Muscle of leg (tissue), 11 donors: ENCODE measurements around the gene SOBP. TPM values are rescaled to one million over a fixed set of nuclear protein-coding genes. Genes with fewer than 3 reads are reported as not detected.

Experiments used
- DNase-seq: peaks from one replicate; pipeline ENCODE4 v3.0.0; 2013
- H3K27ac ChIP-seq: one replicate; pipeline ENCODE4 v1.5.1; 2013; ENCODE audit warnings: mild to moderate bottlenecking, low read length, control low read depth
- H3K27me3 ChIP-seq: one replicate; pipeline ENCODE4 v1.6.1; 2013; ENCODE audit warnings: low read length; ENCODE audit not compliant: control insufficient read depth, insufficient read depth
- H3K36me3 ChIP-seq: one replicate; pipeline ENCODE4 v1.6.1; 2013; ENCODE audit warnings: low read length; ENCODE audit not compliant: control insufficient read depth, insufficient read depth
- H3K4me1 ChIP-seq: one replicate; pipeline ENCODE4 v1.6.1; 2013; ENCODE audit warnings: low read length; ENCODE audit not compliant: control insufficient read depth, insufficient read depth
- H3K4me3 ChIP-seq: one replicate; pipeline ENCODE4 v1.5.1; 2013; ENCODE audit warnings: low read length, control low read depth
- H3K9me3 ChIP-seq: replicated peaks from 2 replicates; pipeline ENCODE4 v1.6.1; 2013; ENCODE audit warnings: low read depth, low read length; ENCODE audit not compliant: control insufficient read depth
- WGBS: methylation state at CpG from one replicate; pipeline ENCODE4 v1.1.5; 2013; ENCODE audit warnings: missing lambda C conversion rate; ENCODE audit not compliant: insufficient coverage; 5-methylcytosine and 5-hydroxymethylcytosine counted together
- polyA plus RNA-seq, 8 donors: library from polyadenylated mRNA; unstranded; fragments of 120-200 nt; gene quantifications; one replicate each; pipeline versions ENCODE4 v1.2.1 to v1.2.3, GENCODE V29; 2013; ENCODE audit warnings: inconsistent platforms in 1 of 8, low replicate concordance in 1 of 8; ENCODE audit not compliant: insufficient read length in 8 of 8, insufficient read depth in 1 of 8
- total RNA-seq: library from RNA; stranded (reverse); fragments of 120-200 nt; gene quantifications from one replicate; pipeline ENCODE4 v1.2.4, GENCODE V29; 2013

The SOBP gene
- total and polyA plus RNA-seq, 9 donors: 13.6 to 17.6 (median 16.2) TPM

DNA sequence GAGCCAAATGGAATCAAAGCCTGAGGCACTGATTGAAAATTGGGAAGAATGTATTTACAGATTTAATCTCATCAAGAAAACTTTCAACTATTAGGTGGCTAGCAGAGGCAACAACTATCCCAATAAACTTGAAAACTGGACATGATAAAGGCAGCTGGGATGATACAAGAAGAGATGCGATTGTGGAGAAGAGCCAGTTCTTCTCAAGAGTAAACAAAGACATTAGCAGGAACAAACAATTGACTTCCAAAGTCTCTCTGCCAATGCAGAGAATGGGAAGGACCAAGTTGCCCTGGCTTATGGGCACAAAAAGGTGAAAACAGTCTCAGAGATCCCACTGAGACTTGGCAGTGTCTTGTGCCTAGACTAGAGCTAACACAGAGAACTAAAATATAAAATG is 132.4 kb downstream of the SOBP start:
- H3K9me3 ChIP-seq: no peaks in the 10 kb centered on the region
- H3K27me3 ChIP-seq: no peaks in the 10 kb centered on the region
- no peak overlapping the region for H3K27ac ChIP-seq
- WGBS: no CpG with 5 or more reads among the region's 1 CpG
- DNase-seq: no peak
- H3K36me3 ChIP-seq: peaks cover 5% of the 10 kb centered on the region
- H3K4me3 ChIP-seq: no peak overlapping the region
- H3K4me1 ChIP-seq: peaks cover 18% of the 10 kb centered on the region

DNA sequence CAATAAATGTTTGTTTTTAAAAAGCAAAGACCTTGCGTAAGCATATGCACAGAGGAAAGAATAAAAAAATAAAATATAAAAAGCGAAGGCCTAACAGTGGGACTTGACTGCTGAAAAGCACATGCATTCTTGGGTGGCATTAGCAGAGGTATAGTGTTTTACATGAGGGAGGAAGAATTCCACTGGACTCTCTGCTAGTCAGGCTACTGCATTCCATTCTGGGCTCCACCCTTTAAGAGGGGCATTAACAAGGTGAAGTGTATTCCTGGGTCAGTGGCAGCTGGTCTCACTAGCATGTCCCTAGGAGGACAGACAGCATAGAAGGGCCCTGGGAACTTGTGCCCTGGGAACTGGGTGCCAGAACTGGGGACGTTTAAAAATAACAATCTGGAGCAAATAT is 134.1 kb downstream of the SOBP start:
- no peaks in the 10 kb centered on the region for H3K9me3 ChIP-seq
- H3K4me3 ChIP-seq: no peak overlapping the region
- H3K27me3 ChIP-seq: no peaks in the 10 kb centered on the region
- 100% methylated on average over 2 of the region's 3 CpGs for WGBS
- peaks cover 18% of the 10 kb centered on the region for H3K4me1 ChIP-seq
- peaks cover 5% of the 10 kb centered on the region for H3K36me3 ChIP-seq
- DNase-seq: no peak
- no peak overlapping the region for H3K27ac ChIP-seq

DNA sequence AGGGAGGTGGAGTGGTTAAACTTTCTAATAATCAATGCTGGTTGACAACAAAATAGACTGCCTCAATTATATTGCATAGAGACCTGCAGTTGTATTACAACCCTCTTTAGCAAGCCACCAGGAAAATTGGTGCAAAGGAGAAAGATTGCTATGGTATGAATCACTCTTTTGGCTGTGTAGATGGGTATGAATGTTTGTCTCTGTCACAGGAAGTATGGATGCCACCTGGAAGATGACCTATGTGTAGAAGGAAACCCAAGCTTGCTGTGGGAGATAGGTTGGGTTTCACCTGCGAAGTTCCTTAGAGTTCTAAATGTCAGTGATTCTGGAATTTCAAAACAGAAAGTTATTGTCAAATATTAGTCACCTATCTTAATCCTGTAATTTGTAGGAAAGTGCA is 134.6 kb downstream of the SOBP start:
- no peak overlapping the region for H3K27ac ChIP-seq
- H3K27me3 ChIP-seq: no peaks in the 10 kb centered on the region
- WGBS: no CpG with 5 or more reads among the region's 1 CpG
- no peaks in the 10 kb centered on the region for H3K9me3 ChIP-seq
- H3K4me1 ChIP-seq: peaks cover 21% of the 10 kb centered on the region
- peaks cover 5% of the 10 kb centered on the region for H3K36me3 ChIP-seq
- no peak for DNase-seq
- no peak overlapping the region for H3K4me3 ChIP-seq

- Histone ChIP-seq H3K4me3 (no peak overlapping the region), H3K9me3 (no peaks in the 10 kb centered on the region), H3K27ac (no peak overlapping the region), H3K36me3 (peaks cover 5% of the 10 kb centered on the region), H3K27me3 (no peaks in the 10 kb centered on the region), H3K4me1 (peaks cover 18% of the 10 kb centered on the region)
- no CpG with 5 or more reads among the region's 1 CpG for WGBS
- peak; percentile 60 for DNase-seq
Observed at GRCh38 chr6:107625264-107625663, 135.3 kb downstream of the SOBP start.

- H3K27ac ChIP-seq: no peak overlapping the region
- no peak overlapping the region for H3K4me3 ChIP-seq
- 27% methylated on average over 2 of the region's 5 CpGs for WGBS
- H3K4me1 ChIP-seq: peaks cover 16% of the 10 kb centered on the region
- no peak for DNase-seq
- H3K36me3 ChIP-seq: peaks cover 5% of the 10 kb centered on the region
- no peaks in the 10 kb centered on the region for H3K27me3 ChIP-seq
- no peaks in the 10 kb centered on the region for H3K9me3 ChIP-seq
Observed at GRCh38 chr6:107626645-107627044, 136.7 kb downstream of the SOBP start.

DNA sequence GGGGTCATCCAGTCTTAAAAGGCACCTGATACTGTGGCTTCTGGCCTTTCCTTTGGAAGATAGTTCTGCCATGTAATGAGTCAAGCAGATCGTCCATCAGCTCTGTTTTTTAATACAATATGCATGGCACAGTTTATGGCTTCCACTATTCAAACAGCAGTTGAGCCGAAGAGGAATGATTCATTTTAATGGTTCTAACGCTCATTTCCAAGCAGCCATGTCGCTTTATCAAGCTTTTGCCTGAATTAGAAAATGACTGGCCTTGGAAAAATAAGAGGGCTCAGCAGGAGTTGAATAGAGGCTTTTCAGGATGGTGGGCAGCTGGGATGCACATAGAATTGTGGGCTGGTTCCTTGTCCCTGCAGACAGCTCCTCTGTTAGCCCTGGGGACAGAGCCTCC is 138.1 kb downstream of the SOBP start:
- DNase-seq: no peak
- Histone ChIP-seq H3K36me3 (no peaks in the 10 kb centered on the region), H3K4me1 (peaks cover 16% of the 10 kb centered on the region), H3K27ac (no peak overlapping the region), H3K4me3 (no peak overlapping the region), H3K27me3 (no peaks in the 10 kb centered on the region), H3K9me3 (no peaks in the 10 kb centered on the region)
- 73% methylated on average over 4 of the region's 4 CpGs for WGBS

DNA sequence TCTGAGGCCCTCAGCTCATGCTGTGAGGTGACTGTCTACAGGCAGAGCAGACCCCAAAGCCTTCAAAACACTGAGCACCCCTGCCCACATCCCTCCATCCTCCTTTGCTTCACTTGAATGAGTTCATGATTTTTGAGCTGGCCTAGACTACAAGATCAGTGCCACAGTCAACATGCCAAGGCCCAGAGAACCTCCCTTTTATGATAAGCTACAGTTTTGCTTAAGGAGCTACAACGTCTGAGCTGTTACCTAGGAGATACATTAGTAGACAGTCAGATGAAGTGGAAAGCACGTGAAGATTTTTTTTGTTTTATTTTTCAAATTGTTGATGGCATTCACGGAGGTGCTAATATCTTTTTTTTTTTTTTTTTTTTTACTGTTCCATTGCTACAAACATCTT is 139.0 kb downstream of the SOBP start:
- H3K27me3 ChIP-seq: peaks cover 4% of the 10 kb centered on the region

GRCh38 chr6:107629548-107630129 is 139.7 kb downstream of the SOBP start:
- Histone ChIP-seq H3K4me1 (peaks cover 24% of the 10 kb centered on the region), H3K9me3 (no peaks in the 10 kb centered on the region), H3K27ac (no peak overlapping the region), H3K27me3 (peaks cover 6% of the 10 kb centered on the region), H3K36me3 (no peaks in the 10 kb centered on the region), H3K4me3 (no peak overlapping the region)
- no peak for DNase-seq
- 58% methylated on average over 5 of the region's 6 CpGs for WGBS

More for the DNA sequence above, 139.0 kb downstream of the SOBP start:
- Histone ChIP-seq H3K27ac (no peak overlapping the region), H3K9me3 (no peaks in the 10 kb centered on the region), H3K36me3 (no peaks in the 10 kb centered on the region), H3K4me1 (peaks cover 22% of the 10 kb centered on the region), H3K4me3 (no peak overlapping the region)
- DNase-seq: no peak
- WGBS: no CpG with 5 or more reads among the region's 3 CpGs

- WGBS: no CpG with 5 or more reads among the region's 4 CpGs
- no peak for DNase-seq
- Histone ChIP-seq H3K27ac (no peak overlapping the region), H3K27me3 (peaks cover 10% of the 10 kb centered on the region), H3K4me3 (no peak overlapping the region), H3K4me1 (peaks cover 23% of the 10 kb centered on the region), H3K9me3 (no peaks in the 10 kb centered on the region), H3K36me3 (peaks cover 5% of the 10 kb centered on the region)
Observed at GRCh38 chr6:107630348-107630977, 140.5 kb downstream of the SOBP start.

DNA sequence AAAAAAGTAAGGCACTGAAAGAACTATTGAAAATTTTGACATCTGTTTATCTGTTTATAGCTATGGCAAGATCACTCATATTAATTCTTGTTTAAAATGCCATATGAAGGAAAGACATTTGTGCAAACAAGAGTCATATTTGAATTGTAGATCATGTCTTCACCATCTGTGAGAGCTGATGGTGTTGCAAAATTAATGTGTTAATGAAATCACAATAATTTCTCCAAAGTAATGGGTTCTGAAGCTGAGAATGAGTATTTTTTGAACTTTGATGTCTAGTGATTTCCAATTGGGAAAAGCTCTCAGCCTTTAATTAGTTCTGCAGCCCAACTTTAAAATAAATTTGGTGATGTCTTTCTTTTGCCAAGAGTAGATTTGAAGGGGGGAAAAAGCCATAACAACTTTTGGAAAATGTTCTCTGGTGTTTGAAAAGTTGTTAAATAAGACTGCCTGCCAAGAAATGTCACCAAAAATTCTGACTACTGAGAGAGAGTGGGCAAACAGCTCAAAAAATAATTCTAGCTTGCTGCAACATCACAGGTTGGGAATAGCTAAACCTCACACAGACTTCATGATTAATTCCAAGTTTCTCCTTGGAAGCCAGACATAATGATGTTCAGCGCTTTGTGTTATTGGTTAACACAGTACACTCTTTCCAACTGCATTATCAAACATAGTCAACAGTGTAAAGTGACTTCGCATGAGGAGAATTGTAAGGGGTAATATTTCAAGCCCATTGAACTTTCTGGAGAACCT is 142.6 kb downstream of the SOBP start:
- Histone ChIP-seq H3K27ac (no peak overlapping the region), H3K9me3 (no peaks in the 10 kb centered on the region), H3K27me3 (peaks cover 16% of the 10 kb centered on the region), H3K4me3 (no peak overlapping the region), H3K4me1 (peaks cover 19% of the 10 kb centered on the region), H3K36me3 (peaks cover 20% of the 10 kb centered on the region)
- DNase-seq: peak; percentile 78
- WGBS: no CpG with 5 or more reads among the region's 2 CpGs
